Spleen (tissue), 7 donors: ENCODE measurements around the gene RELL1.

Source experiments
- POLR2A ChIP-seq, 3 donors: fragments of 450-650 bp; IDR thresholded peaks; one replicate each; pipeline ENCODE4 v1.5.1; 2017; ENCODE audit warnings: antibody characterized with exemption in 3 of 3, mild to moderate bottlenecking in 1 of 3
- TF ChIP-seq, protein P1 (sequence below), 11 experiments: fragments of 200-600 bp in 7 of 11; fragments of 450-650 bp in 4 of 11; sonication (generic) in 4 of 11; IDR thresholded peaks in 8 of 11; conservative IDR thresholded peaks in 3 of 11; 1 replicate in 7 of 11; 2 replicates in 4 of 11; pipeline versions ENCODE4 v1.4.0 to v1.8.0; 2016 to 2021; ENCODE audit warnings: antibody characterized with exemption in 11 of 11, inconsistent platforms in 4 of 11, mild to moderate bottlenecking in 1 of 11
- donor health status: DM: no; HTN: no; CAD: no; lungs with moderate emphysema.
- donor health status: DM: no; HTN: no; CAD: no.
- donor health status: DM: no; HTN: no; CAD: no.

DNA sequence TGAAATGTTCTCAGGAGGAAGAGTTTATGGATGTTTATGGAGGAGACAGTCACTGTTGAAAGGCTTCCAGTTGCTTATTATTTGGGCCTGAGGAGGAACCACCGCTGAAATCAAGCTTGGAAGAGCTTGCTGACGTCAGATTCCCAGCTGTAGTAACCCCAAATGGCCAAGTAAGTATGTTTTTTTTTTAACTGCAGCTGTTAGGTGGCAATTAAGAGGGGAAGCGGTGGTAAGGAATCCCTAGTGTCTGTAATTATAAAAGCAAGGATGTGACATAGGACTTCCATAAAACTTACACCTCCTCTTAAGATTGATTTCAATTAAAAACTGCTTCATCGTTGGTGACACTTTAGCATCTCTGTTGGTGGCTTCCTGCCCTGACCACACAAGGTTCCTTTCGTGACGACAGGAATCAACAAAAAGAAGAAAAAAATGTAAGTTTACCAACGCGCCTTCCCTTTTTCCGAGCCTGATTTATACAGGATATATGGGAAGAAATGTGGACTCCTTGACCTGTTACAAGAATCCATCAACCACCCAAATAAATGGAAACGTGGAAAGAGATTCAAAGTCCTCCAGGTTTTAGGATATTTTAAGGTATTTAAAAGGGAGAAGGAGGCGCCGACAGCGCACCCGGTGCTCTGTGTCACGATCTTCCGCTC lies 884 bp downstream of the RELL1 start:
- no peak for TF ChIP-seq POLR2A (IDR thresholded peaks at IDR 0.05)
- TF ChIP-seq, protein P1, sequence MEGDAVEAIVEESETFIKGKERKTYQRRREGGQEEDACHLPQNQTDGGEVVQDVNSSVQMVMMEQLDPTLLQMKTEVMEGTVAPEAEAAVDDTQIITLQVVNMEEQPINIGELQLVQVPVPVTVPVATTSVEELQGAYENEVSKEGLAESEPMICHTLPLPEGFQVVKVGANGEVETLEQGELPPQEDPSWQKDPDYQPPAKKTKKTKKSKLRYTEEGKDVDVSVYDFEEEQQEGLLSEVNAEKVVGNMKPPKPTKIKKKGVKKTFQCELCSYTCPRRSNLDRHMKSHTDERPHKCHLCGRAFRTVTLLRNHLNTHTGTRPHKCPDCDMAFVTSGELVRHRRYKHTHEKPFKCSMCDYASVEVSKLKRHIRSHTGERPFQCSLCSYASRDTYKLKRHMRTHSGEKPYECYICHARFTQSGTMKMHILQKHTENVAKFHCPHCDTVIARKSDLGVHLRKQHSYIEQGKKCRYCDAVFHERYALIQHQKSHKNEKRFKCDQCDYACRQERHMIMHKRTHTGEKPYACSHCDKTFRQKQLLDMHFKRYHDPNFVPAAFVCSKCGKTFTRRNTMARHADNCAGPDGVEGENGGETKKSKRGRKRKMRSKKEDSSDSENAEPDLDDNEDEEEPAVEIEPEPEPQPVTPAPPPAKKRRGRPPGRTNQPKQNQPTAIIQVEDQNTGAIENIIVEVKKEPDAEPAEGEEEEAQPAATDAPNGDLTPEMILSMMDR (IDR thresholded peaks at IDR 0.05 in 8 of 11, conservative IDR thresholded peaks at IDR 0.05 in 3 of 11): no peak
